AG09319 (cell line): ENCODE data around the gene C12orf42.

Experiments used
- DNase-seq: peaks from one replicate; pipeline ENCODE4 v3.0.0-alpha.2; 2010; ENCODE audit warnings: low read depth; ENCODE audit errors: extremely low read depth
- TF ChIP-seq, protein P1 (sequence below): IDR thresholded peaks from 2 replicates; pipeline ENCODE4 v1.5.1; 2011; ENCODE audit warnings: low read depth, mild to moderate bottlenecking, inconsistent platforms, low read length, moderate library complexity

Gene C12orf42

DNA sequence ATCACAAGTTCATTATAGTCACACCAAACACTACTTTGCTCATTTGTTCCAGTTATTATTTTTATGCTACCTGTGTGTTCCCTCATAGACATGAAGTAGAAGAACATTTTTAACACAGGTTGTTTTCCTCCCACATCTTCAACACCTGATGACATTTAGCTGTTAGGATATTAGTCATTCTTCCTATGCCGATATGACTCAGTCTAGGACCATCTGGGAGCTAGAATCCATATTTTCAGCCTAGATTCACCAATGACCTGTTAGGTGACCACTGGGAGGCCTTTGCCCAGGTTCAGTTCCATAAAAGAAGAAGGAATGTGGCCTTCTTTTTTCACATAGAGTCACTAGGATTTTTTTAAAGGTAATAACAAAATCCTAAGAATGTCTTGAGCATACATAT, 222.8 kb downstream of the C12orf42 start:
- TF ChIP-seq, protein P1, sequence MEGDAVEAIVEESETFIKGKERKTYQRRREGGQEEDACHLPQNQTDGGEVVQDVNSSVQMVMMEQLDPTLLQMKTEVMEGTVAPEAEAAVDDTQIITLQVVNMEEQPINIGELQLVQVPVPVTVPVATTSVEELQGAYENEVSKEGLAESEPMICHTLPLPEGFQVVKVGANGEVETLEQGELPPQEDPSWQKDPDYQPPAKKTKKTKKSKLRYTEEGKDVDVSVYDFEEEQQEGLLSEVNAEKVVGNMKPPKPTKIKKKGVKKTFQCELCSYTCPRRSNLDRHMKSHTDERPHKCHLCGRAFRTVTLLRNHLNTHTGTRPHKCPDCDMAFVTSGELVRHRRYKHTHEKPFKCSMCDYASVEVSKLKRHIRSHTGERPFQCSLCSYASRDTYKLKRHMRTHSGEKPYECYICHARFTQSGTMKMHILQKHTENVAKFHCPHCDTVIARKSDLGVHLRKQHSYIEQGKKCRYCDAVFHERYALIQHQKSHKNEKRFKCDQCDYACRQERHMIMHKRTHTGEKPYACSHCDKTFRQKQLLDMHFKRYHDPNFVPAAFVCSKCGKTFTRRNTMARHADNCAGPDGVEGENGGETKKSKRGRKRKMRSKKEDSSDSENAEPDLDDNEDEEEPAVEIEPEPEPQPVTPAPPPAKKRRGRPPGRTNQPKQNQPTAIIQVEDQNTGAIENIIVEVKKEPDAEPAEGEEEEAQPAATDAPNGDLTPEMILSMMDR: no peak
- no peak for DNase-seq

- TF ChIP-seq, protein P1: no peak
- DNase-seq: no peak
Observed at GRCh38 chr12:103269946-103270345, 225.8 kb downstream of the C12orf42 start.

GRCh38 chr12:103268831-103269514, 226.8 kb downstream of the C12orf42 start:
- no peak for DNase-seq
- TF ChIP-seq, protein P1: no peak

DNA sequence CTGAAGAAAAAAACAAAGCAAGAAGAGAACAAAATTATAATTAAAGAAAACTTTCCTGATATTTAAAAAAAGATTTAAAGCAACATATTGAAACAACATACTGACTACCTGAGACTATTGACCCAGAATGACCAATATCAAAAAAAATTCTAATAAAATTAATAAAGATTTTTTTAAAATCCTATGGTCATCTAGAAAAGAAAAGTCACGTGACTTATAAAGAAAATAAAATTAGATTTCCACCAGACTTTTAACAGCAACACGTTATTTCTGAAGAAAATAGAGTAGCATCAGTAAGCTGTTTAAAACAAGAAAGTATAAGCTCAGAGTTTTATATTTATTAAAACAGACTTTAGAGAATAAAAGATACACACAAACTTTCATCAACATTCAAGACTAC, 238.0 kb downstream of the C12orf42 start:
- no peak for DNase-seq
- TF ChIP-seq, protein P1: no peak
